IPS-11a (cell line): Measurements from ENCODE around the gene CCNA2.

Source experiments
- H3K4me3 ChIP-seq: one replicate; pipeline ENCODE4 v1.5.1; 2013; ENCODE audit warnings: low read depth, low read length, control low read depth

Gene CCNA2

GRCh38 chr4:121777625-121778024 is 46.1 kb downstream of the CCNA2 start:
- H3K4me3 ChIP-seq = no peak overlapping the region

- no peak overlapping the region for H3K4me3 ChIP-seq
These were observed 46.9 kb downstream of the CCNA2 start for GRCh38 chr4:121776610-121777401.

GRCh38 chr4:121773883-121774282 is 49.8 kb downstream of the CCNA2 start:
- no peak overlapping the region for H3K4me3 ChIP-seq

- H3K4me3 ChIP-seq = no peak overlapping the region
These were observed 51.8 kb downstream of the CCNA2 start for GRCh38 chr4:121771869-121772268.

GRCh38 chr4:121769341-121769740 is 54.3 kb downstream of the CCNA2 start:
- H3K4me3 ChIP-seq = no peak overlapping the region

GRCh38 chr4:121767166-121767565 is 56.5 kb downstream of the CCNA2 start:
- H3K4me3 ChIP-seq = no peak overlapping the region
